ENCODE measurements around the gene MMP25.
A peak's percentile ranks its signal among the peaks of the same experiment; 100 is the strongest.

MMP25 gene

GRCh38 chr16:3058139-3059030 lies 12.0 kb downstream of the MMP25 start:
- no peaks in the 10 kb centered on the region for H3K79me2 ChIP-seq
- no peaks in the 10 kb centered on the region for H3K36me3 ChIP-seq (ENCODE audit: control insufficient read depth, insufficient read depth, low read length)
- no peaks in the 10 kb centered on the region for H3K9me3 ChIP-seq (ENCODE audit: control insufficient read depth, low read length)
- H3K27ac ChIP-seq, result no peak overlapping the region
- H3K4me3 ChIP-seq (ENCODE audit: low read depth, low read length), result peak overlapping the region; percentile 99
- no peaks in the 10 kb centered on the region for H3K4me1 ChIP-seq
- peak overlapping the region; percentile 93 for H2AFZ ChIP-seq
- TF ChIP-seq CTCF (IDR thresholded peaks at IDR 0.05), result no peak
- no peaks in the 10 kb centered on the region for H3K27me3 ChIP-seq (ENCODE audit: control insufficient read depth, insufficient read depth, low read length)
- peak overlapping the region; percentile 99 for H3K4me2 ChIP-seq (ENCODE audit: low read length)
- H3K9ac ChIP-seq, result peak overlapping the region; percentile 25

GRCh38 chr16:3059041-3059722 lies 12.8 kb downstream of the MMP25 start:
- Histone ChIP-seq H2AFZ (peak overlapping the region; percentile 93), H3K9me3 (ENCODE audit: control insufficient read depth, low read length) (no peaks in the 10 kb centered on the region), H3K27ac (peak overlapping the region; percentile 71), H3K79me2 (no peaks in the 10 kb centered on the region), H3K27me3 (ENCODE audit: control insufficient read depth, insufficient read depth, low read length) (no peaks in the 10 kb centered on the region), H3K4me3 (ENCODE audit: low read depth, low read length) (peak overlapping the region; percentile 99), H3K4me1 (no peaks in the 10 kb centered on the region), H3K36me3 (ENCODE audit: control insufficient read depth, insufficient read depth, low read length) (no peaks in the 10 kb centered on the region), H3K4me2 (ENCODE audit: low read length) (peak overlapping the region; percentile 99), H3K9ac (peak overlapping the region; percentile 25)
- peak; percentile 98 for TF ChIP-seq CTCF (IDR thresholded peaks at IDR 0.05)

GRCh38 chr16:3059723-3060242 lies 13.4 kb downstream of the MMP25 start:
- Histone ChIP-seq H3K36me3 (ENCODE audit: control insufficient read depth, insufficient read depth, low read length) (no peaks in the 10 kb centered on the region), H2AFZ (peak overlapping the region; percentile 93), H3K4me3 (ENCODE audit: low read depth, low read length) (peak overlapping the region; percentile 99), H3K79me2 (no peaks in the 10 kb centered on the region), H3K4me1 (no peaks in the 10 kb centered on the region), H3K4me2 (ENCODE audit: low read length) (peak overlapping the region; percentile 99), H3K9me3 (ENCODE audit: control insufficient read depth, low read length) (no peaks in the 10 kb centered on the region), H3K27ac (peak overlapping the region; percentile 71), H3K9ac (peak overlapping the region; percentile 25), H3K27me3 (ENCODE audit: control insufficient read depth, insufficient read depth, low read length) (no peaks in the 10 kb centered on the region)
- no peak for TF ChIP-seq CTCF (IDR thresholded peaks at IDR 0.05)

GRCh38 chr16:3060339-3061127 lies 14.2 kb downstream of the MMP25 start:
- H3K27ac ChIP-seq, result no peak overlapping the region
- H3K9ac ChIP-seq, result no peak overlapping the region
- H3K4me3 ChIP-seq (ENCODE audit: low read depth, low read length), result peak overlapping the region; percentile 99

More at GRCh38 chr16:3060339-3061127, 14.2 kb downstream of the MMP25 start:
- H3K4me2 ChIP-seq (ENCODE audit: low read length), result no peak overlapping the region
- no peaks in the 10 kb centered on the region for H3K4me1 ChIP-seq
- H3K36me3 ChIP-seq (ENCODE audit: control insufficient read depth, insufficient read depth, low read length), result no peaks in the 10 kb centered on the region
- H3K9me3 ChIP-seq (ENCODE audit: control insufficient read depth, low read length), result no peaks in the 10 kb centered on the region
- H3K27me3 ChIP-seq (ENCODE audit: control insufficient read depth, insufficient read depth, low read length), result no peaks in the 10 kb centered on the region
- H3K79me2 ChIP-seq, result no peaks in the 10 kb centered on the region
- no peak for TF ChIP-seq CTCF (IDR thresholded peaks at IDR 0.05)
- no peak overlapping the region for H2AFZ ChIP-seq
